SU-DHL-6 (cell line): Measurements from ENCODE around the gene IMPDH2.

ENCODE experiments used
- H2AFZ ChIP-seq: fragments of 200-600 bp; sonication (generic); 2 replicates; pipeline ENCODE4 v1.6.1; 2014; ENCODE audit warnings: low read depth, mild to moderate bottlenecking, moderate library complexity, mixed read lengths, antibody characterized with exemption, low read length; ENCODE audit not compliant: severe bottlenecking
- H3F3A ChIP-seq: fragments of 200-600 bp; shearing (Covaris generic); 2 replicates; pipeline ENCODE4 v1.6.0; 2016; ENCODE audit warnings: antibody characterized with exemption, mild to moderate bottlenecking; ENCODE audit not compliant: insufficient read depth
- H3K27ac ChIP-seq: fragments of 200-600 bp; sonication (generic); 2 replicates; pipeline ENCODE4 v1.5.1; 2016; ENCODE audit warnings: low read depth, mild to moderate bottlenecking, low read length, moderate library complexity, mixed read lengths
- H3K27me3 ChIP-seq: fragments of 200-600 bp; sonication (generic), shearing (Covaris generic); 2 replicates; pipeline ENCODE4 v1.6.0; 2014; ENCODE audit warnings: mild to moderate bottlenecking, low read length
- H3K36me3 ChIP-seq: fragments of 200-600 bp; sonication (generic); 2 replicates; pipeline ENCODE4 v1.6.1; 2014; ENCODE audit warnings: mild to moderate bottlenecking, low read length, mixed read lengths
- H3K4me2 ChIP-seq: fragments of 300-600, 200-600 bp; shearing (Covaris generic), sonication (generic); 2 replicates; pipeline ENCODE4 v1.6.0; 2014; ENCODE audit warnings: low read length, low read depth, mild to moderate bottlenecking; ENCODE audit not compliant: poor library complexity, severe bottlenecking
- H3K4me3 ChIP-seq: fragments of 200-600 bp; sonication (generic); 2 replicates; pipeline ENCODE4 v1.5.1; 2014; ENCODE audit warnings: antibody characterized with exemption, low read length, mild to moderate bottlenecking, mixed read lengths; ENCODE audit not compliant: insufficient read depth, poor library complexity, severe bottlenecking
- H3K79me2 ChIP-seq: fragments of 200-600 bp; sonication (generic); 2 replicates; pipeline ENCODE4 v1.6.1; 2014; ENCODE audit warnings: mild to moderate bottlenecking, low read length, moderate library complexity; ENCODE audit not compliant: insufficient read depth
- H3K9ac ChIP-seq: fragments of 200-600 bp; sonication (generic); 2 replicates; pipeline ENCODE4 v1.7.0; 2014; ENCODE audit warnings: mild to moderate bottlenecking, low read length
- H3K9me2 ChIP-seq: fragments of 200-600 bp; sonication (generic); replicated peaks from 2 replicates; pipeline ENCODE4 v1.6.1; 2014; ENCODE audit warnings: low read length; ENCODE audit not compliant: insufficient read depth
- H3K9me3 ChIP-seq: fragments of 200-600 bp; sonication (generic); 2 replicates; pipeline ENCODE4 v1.6.1; 2014; ENCODE audit warnings: low read length, mixed read lengths; ENCODE audit not compliant: insufficient read depth
- H4K20me1 ChIP-seq: fragments of 200-600 bp; sonication (generic); 2 replicates; pipeline ENCODE4 v1.6.1; 2014; ENCODE audit warnings: low read depth, mild to moderate bottlenecking, antibody characterized with exemption, low read length, moderate library complexity, mixed read lengths
- EZH2phosphoT487 ChIP-seq: fragments of 200-600 bp; sonication (generic), shearing (Covaris generic); conservative IDR thresholded peaks from 2 replicates; pipeline ENCODE4 v1.6.1; 2018; ENCODE audit warnings: mild to moderate bottlenecking, antibody characterized with exemption, low read length, moderate library complexity, mixed read lengths
- TF ChIP-seq, protein P1 (sequence below): fragments of 200-600 bp; sonication (generic); IDR thresholded peaks from one replicate; pipeline ENCODE4 v1.5.1; 2017; ENCODE audit warnings: antibody characterized with exemption, mild to moderate bottlenecking, low read length, moderate library complexity; ENCODE audit not compliant: insufficient read depth, poor library complexity, severe bottlenecking

IMPDH2 gene

DNA sequence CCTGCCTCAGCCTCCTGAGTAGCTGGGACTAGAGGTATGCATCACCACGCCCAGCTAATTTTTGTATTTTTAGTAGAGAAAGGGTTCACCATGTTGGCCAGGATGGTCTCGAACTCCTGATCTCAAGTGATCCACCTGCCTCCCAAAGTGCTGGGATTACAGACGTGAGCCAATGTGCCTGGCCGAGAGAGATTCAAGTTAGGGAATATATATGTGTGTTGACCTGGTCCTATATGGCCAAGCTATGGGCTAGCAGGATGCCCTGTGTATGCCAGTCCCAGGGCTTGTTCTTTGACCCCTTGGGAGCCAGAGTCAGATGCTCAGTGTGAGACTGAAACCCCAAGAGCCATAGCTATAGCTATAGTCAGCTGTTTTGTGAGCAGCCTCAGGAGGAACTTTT lies 5.4 kb downstream of the IMPDH2 start:
- H3K79me2 ChIP-seq, result peaks cover 36% of the 10 kb centered on the region
- H3K9ac ChIP-seq, result no peak overlapping the region
- H3F3A ChIP-seq, result peaks cover 24% of the 10 kb centered on the region
- no peaks in the 10 kb centered on the region for H4K20me1 ChIP-seq
- 0 out of 2 replicates have a peak, but pooled peaks cover 11% of the 10 kb centered on the region for H3K36me3 ChIP-seq
- H3K27me3 ChIP-seq, result no peaks in the 10 kb centered on the region
- no peak overlapping the region for H3K4me2 ChIP-seq
- no peak overlapping the region for H2AFZ ChIP-seq
- no peak overlapping the region for H3K4me3 ChIP-seq
- 0 out of 2 replicates have a peak overlapping the region, but pooled peaks have one; percentile 17 for H3K27ac ChIP-seq
- H3K9me3 ChIP-seq, result no peaks in the 10 kb centered on the region
- no peaks in the 10 kb centered on the region for H3K9me2 ChIP-seq
- TF ChIP-seq, protein P1, sequence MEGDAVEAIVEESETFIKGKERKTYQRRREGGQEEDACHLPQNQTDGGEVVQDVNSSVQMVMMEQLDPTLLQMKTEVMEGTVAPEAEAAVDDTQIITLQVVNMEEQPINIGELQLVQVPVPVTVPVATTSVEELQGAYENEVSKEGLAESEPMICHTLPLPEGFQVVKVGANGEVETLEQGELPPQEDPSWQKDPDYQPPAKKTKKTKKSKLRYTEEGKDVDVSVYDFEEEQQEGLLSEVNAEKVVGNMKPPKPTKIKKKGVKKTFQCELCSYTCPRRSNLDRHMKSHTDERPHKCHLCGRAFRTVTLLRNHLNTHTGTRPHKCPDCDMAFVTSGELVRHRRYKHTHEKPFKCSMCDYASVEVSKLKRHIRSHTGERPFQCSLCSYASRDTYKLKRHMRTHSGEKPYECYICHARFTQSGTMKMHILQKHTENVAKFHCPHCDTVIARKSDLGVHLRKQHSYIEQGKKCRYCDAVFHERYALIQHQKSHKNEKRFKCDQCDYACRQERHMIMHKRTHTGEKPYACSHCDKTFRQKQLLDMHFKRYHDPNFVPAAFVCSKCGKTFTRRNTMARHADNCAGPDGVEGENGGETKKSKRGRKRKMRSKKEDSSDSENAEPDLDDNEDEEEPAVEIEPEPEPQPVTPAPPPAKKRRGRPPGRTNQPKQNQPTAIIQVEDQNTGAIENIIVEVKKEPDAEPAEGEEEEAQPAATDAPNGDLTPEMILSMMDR, result no peak
- TF ChIP-seq EZH2phosphoT487, result no peak

DNA sequence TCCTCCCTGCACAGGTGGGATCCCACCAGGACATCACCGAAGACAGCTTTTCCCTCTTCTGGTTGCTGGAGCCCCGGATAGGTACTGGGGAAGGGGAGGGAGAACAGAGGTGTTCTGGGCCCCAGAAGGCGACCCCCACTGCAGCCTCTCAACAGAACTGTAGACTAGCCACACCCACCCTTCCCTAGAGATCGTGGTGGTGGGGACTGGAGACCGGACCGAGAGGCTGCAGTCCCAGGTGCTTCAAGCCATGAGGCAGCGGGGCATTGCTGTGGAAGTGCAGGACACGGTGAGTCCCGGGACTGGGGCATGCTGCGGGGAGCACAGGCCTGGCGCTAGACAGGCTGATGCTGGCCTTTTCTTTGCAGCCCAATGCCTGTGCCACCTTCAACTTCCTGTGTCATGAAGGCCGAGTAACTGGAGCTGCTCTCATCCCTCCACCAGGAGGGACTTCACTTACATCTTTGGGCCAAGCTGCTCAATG lies 6.5 kb downstream of the IMPDH2 start:
- Histone ChIP-seq H3K27ac (peak overlapping the region; percentile 94), H3K4me2 (peak overlapping the region; percentile 71), H2AFZ (no peak overlapping the region), H3K36me3 (0 out of 2 replicates have a peak, but pooled peaks cover 11% of the 10 kb centered on the region), H3K9me3 (no peaks in the 10 kb centered on the region), H3K9me2 (no peaks in the 10 kb centered on the region), H3F3A (peaks cover 25% of the 10 kb centered on the region), H3K79me2 (peaks cover 25% of the 10 kb centered on the region), H3K27me3 (no peaks in the 10 kb centered on the region), H3K4me3 (peak overlapping the region; percentile 79), H4K20me1 (no peaks in the 10 kb centered on the region), H3K9ac (peak overlapping the region; percentile 94)
- TF ChIP-seq, protein P1, result no peak
- no peak for TF ChIP-seq EZH2phosphoT487

DNA sequence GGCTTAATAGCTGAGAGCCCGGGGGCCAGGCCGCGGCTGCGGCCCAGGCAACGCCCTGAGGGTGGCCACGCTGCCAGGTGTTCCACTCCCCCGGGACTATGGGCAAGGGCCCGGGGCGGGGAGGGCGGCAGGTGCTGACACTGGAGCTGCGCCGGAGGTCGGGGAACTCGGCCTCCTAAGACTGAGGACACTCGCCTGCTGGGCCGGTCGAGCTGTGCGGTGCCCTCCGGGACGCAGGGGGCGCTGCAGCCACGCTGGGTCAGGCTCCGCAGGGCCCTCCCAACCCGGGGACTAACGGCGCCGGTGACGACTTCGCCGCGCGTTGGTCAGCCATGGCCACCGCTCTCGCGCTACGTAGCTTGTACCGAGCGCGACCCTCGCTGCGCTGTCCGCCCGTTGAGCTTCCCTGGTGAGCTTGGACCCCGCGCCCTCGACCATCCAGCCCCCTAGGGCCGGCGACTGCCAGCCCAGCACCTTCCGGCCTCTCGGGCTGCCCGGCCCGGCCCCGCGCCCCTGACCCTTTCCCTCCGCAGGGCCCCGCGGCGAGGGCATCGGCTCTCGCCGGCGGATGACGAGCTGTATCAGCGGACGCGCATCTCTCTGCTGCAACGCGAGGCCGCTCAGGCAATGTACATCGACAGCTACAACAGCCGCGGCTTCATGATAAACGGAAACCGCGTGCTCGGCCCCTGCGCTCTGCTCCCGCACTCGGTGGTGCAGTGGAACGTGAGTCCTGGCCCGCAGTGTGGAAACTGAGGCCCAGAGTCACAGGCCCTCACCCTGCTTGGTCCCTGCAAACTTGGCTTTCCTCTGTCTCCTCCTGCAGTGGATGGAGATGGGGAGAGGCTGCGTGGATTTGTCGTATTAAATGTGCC lies 7.1 kb downstream of the IMPDH2 start, which contains the start of gene NDUFAF3:
Gene NDUFAF3 (plus strand): TSS at position 309 of the 875 bp plus-strand sequence. CDS start 24 bp downstream, at position 333.
- peak within 1 kb of the TSS; percentile 94 for H3K9ac ChIP-seq
- TF ChIP-seq EZH2phosphoT487, result no peak
- TF ChIP-seq, protein P1, result peak; percentile 73
- no peaks in the 10 kb centered on the region for H3K27me3 ChIP-seq
- no peaks in the 10 kb centered on the region for H3K9me2 ChIP-seq
- H3K4me2 ChIP-seq, result peak within 1 kb of the TSS; percentile 71
- H3K36me3 ChIP-seq, result 0 out of 2 replicates have a peak, but pooled peaks cover 11% of the 10 kb centered on the region
- peak within 1 kb of the TSS; percentile 32 for H2AFZ ChIP-seq
- H3K4me3 ChIP-seq, result peak within 1 kb of the TSS; percentile 79
- no peaks in the 10 kb centered on the region for H4K20me1 ChIP-seq
- H3K9me3 ChIP-seq, result no peaks in the 10 kb centered on the region
- peaks cover 21% of the 10 kb centered on the region; the same call in 1 of the 2 replicates for H3K79me2 ChIP-seq
- H3K27ac ChIP-seq, result peak within 1 kb of the TSS; percentile 94
- peaks cover 28% of the 10 kb centered on the region for H3F3A ChIP-seq
